Subcutaneous preadipocyte (primary cell): ENCODE data around the gene MRRF. TPM values are rescaled to one million over a fixed set of nuclear protein-coding genes. Genes with fewer than 3 reads are reported as not detected.

ENCODE experiments used
- small RNA-seq: library from RNA; depleted of rRNA; stranded (forward); fragments of <200 nt; gene quantifications from one replicate; pipeline ENCODE3, GENCODE V24; 2012
- total RNA-seq: library from RNA; depleted of rRNA; stranded (reverse); fragments of >200 nt; gene quantifications from 2 replicates; pipeline ENCODE4 v1.2.3, GENCODE V29; 2012

The MRRF gene
- 42.6 and 44.0 TPM in 2 replicates for total RNA-seq

GRCh38 chr9:122264360-122265148, at the start of gene MRRF, which contains the start of gene RBM18:
TSS of gene MRRF (plus strand) at chr9:122264882. CDS start at chr9:122270892, 6,010 bp downstream.
TSS of gene RBM18 (minus strand) at chr9:122264840. CDS start at chr9:122261492, 3,348 bp downstream.

GRCh38 chr9:122228568-122229484, 35.9 kb upstream of the MRRF start, which contains the start of gene LHX6:
TSS of gene LHX6 (minus strand) at chr9:122228957. CDS start at chr9:122228740, 217 bp downstream.

GRCh38 chr9:122370869-122371755, 106.4 kb downstream of the MRRF start, which contains the start of gene PTGS1:
TSS of gene PTGS1 (plus strand) at chr9:122371024. CDS start at chr9:122371085, 61 bp downstream.

Small RNA genes lying within 50 kb of the gene (small RNA-seq; reads per million reads assigned to genes)
- gene AL162424.1, result not detected

Other genes starting within 250 kb of the MRRF start
- gene TTLL11, start 171.6 kb upstream of the MRRF start, total RNA-seq, result 5.5 and 7.7 TPM in 2 replicates
- gene NDUFA8, start 105.1 kb upstream of the MRRF start, total RNA-seq, result 20.5 and 21.7 TPM in 2 replicates
- not detected in 2 replicates for gene MORN5, start 105.0 kb upstream of the MRRF start, total RNA-seq
- under 0.01 TPM in 1 of 2 replicates, not detected in the other for gene LHX6, start 35.9 kb upstream of the MRRF start, total RNA-seq
- gene RBM18, start within 50 bp of the MRRF start, total RNA-seq, result 6.2 and 6.8 TPM in 2 replicates
- 39.9 and 83.0 TPM in 2 replicates for gene PTGS1, start 106.1 kb downstream of the MRRF start, total RNA-seq
- not detected in 2 replicates for gene OR1J1, start 213.0 kb downstream of the MRRF start, total RNA-seq
- 0.20 and 0.73 TPM in 2 replicates for gene OR1J2, start 245.9 kb downstream of the MRRF start, total RNA-seq